HUES48 (cell line): ENCODE results near the gene SLC39A6.
"Not testable (repeated sequence)": the region's sequence is repeated elsewhere in the genome, so short reads cannot be mapped to it uniquely, and the experiment has no call there.

ENCODE experiments used
- H3K27ac ChIP-seq: one replicate; pipeline ENCODE4 v1.7.0; 2013; ENCODE audit warnings: low read depth, low read length, inconsistent platforms
- H3K27me3 ChIP-seq: 2 replicates; pipeline ENCODE4 v1.6.1; 2013; ENCODE audit warnings: mild to moderate bottlenecking, low read length; ENCODE audit not compliant: control insufficient read depth, insufficient read depth
- H3K36me3 ChIP-seq: 2 replicates; pipeline ENCODE4 v1.6.1; 2013; ENCODE audit warnings: low read length; ENCODE audit not compliant: control insufficient read depth, insufficient read depth
- H3K4me1 ChIP-seq: 2 replicates; pipeline ENCODE4 v1.6.1; 2013; ENCODE audit warnings: mild to moderate bottlenecking, low read length; ENCODE audit not compliant: control insufficient read depth, insufficient read depth
- H3K4me3 ChIP-seq: 2 replicates; pipeline ENCODE4 v1.5.1; 2013; ENCODE audit warnings: mild to moderate bottlenecking, low read depth, low read length
- H3K9ac ChIP-seq: 2 replicates; pipeline ENCODE4 v1.6.1; 2013; ENCODE audit warnings: mild to moderate bottlenecking, low read depth, low read length, moderate library complexity
- H3K9me3 ChIP-seq: 2 replicates; pipeline ENCODE4 v1.6.1; 2013; ENCODE audit warnings: low read length; ENCODE audit not compliant: control insufficient read depth, insufficient read depth

The SLC39A6 gene

DNA sequence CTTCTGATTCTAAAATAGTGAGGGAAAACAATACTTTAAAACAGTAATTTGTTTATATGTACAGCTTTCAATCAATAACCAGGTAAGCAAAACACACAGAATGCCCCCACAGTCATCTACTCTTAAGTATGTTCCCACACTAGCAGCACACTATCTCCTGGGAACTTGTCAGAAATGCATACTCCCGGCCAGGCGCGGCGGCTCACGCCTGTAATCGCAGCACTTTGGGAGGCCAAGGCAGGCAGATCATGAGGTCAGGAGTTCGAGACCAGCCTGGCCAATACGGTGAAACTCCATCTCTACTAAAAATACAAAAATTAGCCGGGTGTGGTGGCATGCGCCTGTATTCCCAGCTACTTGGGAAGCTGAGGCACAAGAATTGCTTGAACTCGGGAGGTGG lies 12.4 kb downstream of the SLC39A6 start:
- H3K27me3 ChIP-seq, H3K4me3 ChIP-seq, H3K9me3 ChIP-seq, H3K27ac ChIP-seq, H3K4me1 ChIP-seq, H3K9ac ChIP-seq: not testable (repeated sequence)
- peaks cover 92% of the 10 kb centered on the region for H3K36me3 ChIP-seq

GRCh38 chr18:36114738-36115137 lies 14.4 kb downstream of the SLC39A6 start:
- Histone ChIP-seq H3K36me3 (peaks cover 92% of the 10 kb centered on the region), H3K4me1 (no peaks in the 10 kb centered on the region), H3K9ac (no peak overlapping the region), H3K9me3 (no peaks in the 10 kb centered on the region), H3K27me3 (no peaks in the 10 kb centered on the region), H3K4me3 (no peak overlapping the region), H3K27ac (no peak overlapping the region)

GRCh38 chr18:36114251-36114650 lies 14.9 kb downstream of the SLC39A6 start:
- Histone ChIP-seq H3K4me3 (no peak overlapping the region), H3K36me3 (peaks cover 92% of the 10 kb centered on the region)

GRCh38 chr18:36112302-36112701 lies 16.8 kb downstream of the SLC39A6 start:
- H3K27me3 ChIP-seq: no peaks in the 10 kb centered on the region
- peaks cover 88% of the 10 kb centered on the region for H3K36me3 ChIP-seq
- no peaks in the 10 kb centered on the region for H3K9me3 ChIP-seq
- no peak overlapping the region for H3K27ac ChIP-seq
- no peaks in the 10 kb centered on the region for H3K4me1 ChIP-seq
- no peak overlapping the region for H3K9ac ChIP-seq
- no peak overlapping the region for H3K4me3 ChIP-seq

More at GRCh38 chr18:36114251-36114650, 14.9 kb downstream of the SLC39A6 start:
- H3K9me3 ChIP-seq: no peaks in the 10 kb centered on the region
- H3K27ac ChIP-seq: no peak overlapping the region
- no peaks in the 10 kb centered on the region for H3K27me3 ChIP-seq
- H3K4me1 ChIP-seq: no peaks in the 10 kb centered on the region
- no peak overlapping the region for H3K9ac ChIP-seq

DNA sequence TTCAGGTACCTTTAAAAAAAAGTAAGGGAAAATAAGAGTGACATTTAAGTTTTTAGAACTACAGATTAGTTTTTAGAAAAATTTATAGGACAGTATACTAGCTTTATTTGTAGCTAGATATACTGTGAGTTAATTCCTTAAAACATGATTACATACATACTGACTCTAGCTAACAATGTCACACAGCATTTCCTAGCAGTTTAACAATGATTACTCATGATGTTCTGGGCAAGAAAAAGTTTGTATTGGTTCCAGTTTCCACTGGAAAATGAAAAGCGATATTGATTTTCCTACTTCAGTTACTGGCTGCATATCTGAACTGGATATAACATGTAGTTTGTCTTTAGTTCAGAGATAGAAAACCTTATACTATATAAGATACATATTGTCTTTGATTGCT lies 19.4 kb downstream of the SLC39A6 start:
- Histone ChIP-seq H3K4me1 (no peaks in the 10 kb centered on the region), H3K27me3 (no peaks in the 10 kb centered on the region), H3K9me3 (no peaks in the 10 kb centered on the region), H3K36me3 (peaks cover 66% of the 10 kb centered on the region), H3K4me3 (no peak overlapping the region), H3K27ac (no peak overlapping the region), H3K9ac (no peak overlapping the region)

- no peak overlapping the region for H3K4me3 ChIP-seq
- H3K36me3 ChIP-seq: peaks cover 55% of the 10 kb centered on the region
- H3K9ac ChIP-seq: no peak overlapping the region
- H3K27me3 ChIP-seq: no peaks in the 10 kb centered on the region
- H3K27ac ChIP-seq: no peak overlapping the region
- no peaks in the 10 kb centered on the region for H3K9me3 ChIP-seq
- H3K4me1 ChIP-seq: no peaks in the 10 kb centered on the region
These were observed 20.5 kb downstream of the SLC39A6 start for GRCh38 chr18:36108601-36109000.

DNA sequence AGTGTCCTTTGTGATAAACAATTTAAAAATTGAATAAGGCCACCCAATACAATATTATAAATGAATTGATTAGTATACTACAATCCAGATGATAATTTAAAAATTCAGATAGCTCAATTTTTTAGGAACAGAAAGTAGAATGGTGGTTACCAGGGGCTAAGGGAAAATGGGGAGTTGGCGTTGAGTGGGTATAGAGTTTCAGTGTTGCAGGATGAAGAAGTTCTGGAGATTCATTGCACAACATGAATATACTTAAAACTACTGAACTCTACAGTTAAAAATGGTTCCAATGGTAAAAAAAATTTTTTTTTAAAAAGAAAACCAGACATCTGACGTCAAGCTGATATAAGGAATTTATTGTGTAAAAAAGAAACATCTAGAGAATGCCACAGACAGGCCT lies 20.9 kb downstream of the SLC39A6 start:
- H3K9ac ChIP-seq: no peak overlapping the region
- peaks cover 51% of the 10 kb centered on the region for H3K36me3 ChIP-seq
- H3K4me3 ChIP-seq: no peak overlapping the region
- no peak overlapping the region for H3K27ac ChIP-seq
- no peaks in the 10 kb centered on the region for H3K9me3 ChIP-seq
- no peaks in the 10 kb centered on the region for H3K4me1 ChIP-seq
- no peaks in the 10 kb centered on the region for H3K27me3 ChIP-seq

DNA sequence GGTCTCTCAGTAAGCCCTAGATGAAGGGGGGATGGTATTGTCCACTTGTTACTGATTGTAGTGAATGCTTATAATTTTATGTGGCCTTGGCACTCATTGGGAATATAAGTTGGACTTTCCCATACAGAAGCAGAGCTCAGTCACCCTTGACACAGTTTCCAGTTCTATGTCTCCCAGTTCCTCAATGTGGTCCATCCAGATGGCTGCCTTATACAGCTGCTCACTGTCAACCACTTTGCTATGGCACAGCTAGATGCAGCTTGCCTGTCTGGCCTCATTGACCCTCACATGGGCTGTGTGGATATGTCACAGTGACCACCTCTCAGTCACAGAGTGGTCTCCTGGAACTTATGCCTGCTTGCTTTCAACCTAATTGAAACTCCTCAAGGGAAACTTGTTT lies 21.7 kb downstream of the SLC39A6 start:
- H3K4me1 ChIP-seq: no peaks in the 10 kb centered on the region
- H3K4me3 ChIP-seq: no peak overlapping the region
- H3K27me3 ChIP-seq: no peaks in the 10 kb centered on the region
- peaks cover 44% of the 10 kb centered on the region for H3K36me3 ChIP-seq
- H3K9ac ChIP-seq: no peak overlapping the region
- H3K27ac ChIP-seq: no peak overlapping the region
- H3K9me3 ChIP-seq: no peaks in the 10 kb centered on the region

DNA sequence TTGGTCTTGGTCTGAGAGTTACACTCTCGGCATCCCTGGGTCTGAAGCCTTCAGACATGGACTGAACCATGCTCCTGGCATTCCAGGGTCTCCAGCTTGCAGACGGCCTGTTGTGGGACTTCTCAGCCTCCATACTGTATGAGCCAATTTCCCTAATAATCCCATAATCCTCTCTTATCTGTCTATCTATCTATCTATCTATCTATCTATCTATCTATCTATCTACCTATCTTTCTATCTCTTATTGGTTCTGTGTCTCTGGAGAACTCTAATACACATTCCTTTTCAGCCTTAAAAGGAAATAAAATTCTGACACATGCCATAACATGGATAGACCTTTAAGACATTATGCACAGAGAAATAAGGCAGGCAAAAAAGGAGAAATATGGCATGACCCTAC lies 24.4 kb downstream of the SLC39A6 start:
- Histone ChIP-seq H3K27ac (no peak overlapping the region), H3K27me3 (no peaks in the 10 kb centered on the region), H3K4me1 (no peaks in the 10 kb centered on the region), H3K36me3 (peaks cover 16% of the 10 kb centered on the region), H3K4me3 (no peak overlapping the region), H3K9me3 (peaks cover 8% of the 10 kb centered on the region; the same call in 1 of the 2 replicates), H3K9ac (no peak overlapping the region)

DNA sequence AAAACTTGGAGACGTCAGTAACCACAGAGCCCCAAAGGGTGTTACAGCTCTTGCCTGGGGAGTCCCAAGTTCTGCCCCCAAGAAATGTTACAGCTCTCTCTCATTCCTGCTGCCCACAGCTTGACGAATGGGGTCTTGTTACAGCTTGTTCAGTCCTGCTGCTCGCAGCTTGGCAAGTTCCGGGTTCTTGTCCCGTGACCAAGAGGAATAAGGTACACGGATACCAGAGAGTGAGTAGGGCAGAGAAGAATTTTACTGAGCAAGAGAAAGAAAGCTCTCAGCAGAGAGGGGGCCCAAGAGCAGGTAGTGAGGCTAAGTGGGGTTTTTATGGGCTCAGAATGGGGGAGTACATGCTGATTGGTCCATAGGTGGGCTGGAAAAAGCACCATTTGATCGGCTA lies 27.2 kb downstream of the SLC39A6 start:
- no peaks in the 10 kb centered on the region for H3K36me3 ChIP-seq
- no peaks in the 10 kb centered on the region for H3K27me3 ChIP-seq
- peaks cover 8% of the 10 kb centered on the region; the same call in 1 of the 2 replicates for H3K9me3 ChIP-seq
- no peak overlapping the region for H3K4me3 ChIP-seq
- no peak overlapping the region for H3K9ac ChIP-seq
- H3K4me1 ChIP-seq: no peaks in the 10 kb centered on the region
- no peak overlapping the region for H3K27ac ChIP-seq

- H3K9ac ChIP-seq: no peak overlapping the region
- no peak overlapping the region for H3K4me3 ChIP-seq
- no peaks in the 10 kb centered on the region for H3K27me3 ChIP-seq
- H3K36me3 ChIP-seq: no peaks in the 10 kb centered on the region
- peaks cover 8% of the 10 kb centered on the region; the same call in 1 of the 2 replicates for H3K9me3 ChIP-seq
- H3K27ac ChIP-seq: no peak overlapping the region
- no peaks in the 10 kb centered on the region for H3K4me1 ChIP-seq
These were observed 29.8 kb downstream of the SLC39A6 start for GRCh38 chr18:36099311-36099710.

GRCh38 chr18:36096955-36097354 lies 32.2 kb downstream of the SLC39A6 start:
- H3K4me3 ChIP-seq: no peak overlapping the region
- H3K9me3 ChIP-seq: peaks cover 6% of the 10 kb centered on the region; the same call in 1 of the 2 replicates
- H3K36me3 ChIP-seq: no peaks in the 10 kb centered on the region
- H3K9ac ChIP-seq: no peak overlapping the region
- no peak overlapping the region for H3K27ac ChIP-seq
- H3K4me1 ChIP-seq: no peaks in the 10 kb centered on the region
- H3K27me3 ChIP-seq: no peaks in the 10 kb centered on the region
